ENCODE data around the gene DHX15. TPM values are rescaled to one million over a fixed set of nuclear protein-coding genes. Genes with fewer than 3 reads are reported as not detected.

The DHX15 gene
- total and polyA plus RNA-seq, 2 of the 8 experiments (the other 6 are each of a cell fraction or from before 2014, with no cell fraction given), result 126 to 286 TPM

DNA sequence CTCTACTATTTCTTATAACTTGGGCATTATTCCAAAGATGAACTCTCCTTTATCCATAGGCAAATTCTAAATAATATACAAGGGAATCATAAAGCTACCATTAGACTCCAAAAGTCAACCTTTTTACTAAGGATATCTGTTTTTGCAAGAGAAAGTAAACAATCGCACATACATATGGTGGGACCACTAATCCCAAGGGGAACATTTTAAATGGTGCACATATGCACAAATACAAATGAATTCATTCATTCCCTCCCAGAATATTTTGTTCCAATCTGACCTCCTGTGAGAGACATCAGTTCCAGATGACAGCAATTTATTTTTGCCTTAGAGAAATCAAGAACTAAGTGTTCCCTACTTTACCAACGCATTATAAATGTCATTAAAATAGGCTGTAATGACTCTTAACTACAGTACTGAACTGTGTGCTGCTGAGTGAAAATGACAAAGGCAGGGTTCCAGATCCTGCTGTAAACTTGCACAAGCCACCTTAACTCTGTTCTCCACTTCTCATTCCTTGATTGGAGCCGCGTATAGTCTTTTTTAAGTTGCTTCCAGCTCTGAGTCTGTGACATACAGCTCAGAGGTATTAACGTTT lies 2.0 kb downstream of the DHX15 start:
- Histone ChIP-seq H3K23me2 (ENCODE audit: low read depth, low read length) (peaks cover 7% of the 10 kb centered on the region), H4K5ac (ENCODE audit: insufficient read length, low read depth, low read length) (no peak overlapping the region), H3K9ac (replicated peaks in 1 of 4; ENCODE audit: extremely low read depth in 1 of 4, low read depth in 3 of 4, low read length in 3 of 4) (peak overlapping the region in 2 of 4 experiments; percentile 78 to 100; a peak in 2 of 7 replicates), H2BK15ac (ENCODE audit: low read length) (no peak overlapping the region), H3K4me2 (ENCODE audit: insufficient read depth in 1 of 2, low read depth in 2 of 2, low read length in 2 of 2) (peak overlapping the region; percentile 69 to 95), H3K36me3 (ENCODE audit: control insufficient read depth in 2 of 4, insufficient read depth in 4 of 4, low read length in 3 of 4) (peaks cover 0 to 30% (median 2%) of the 10 kb centered on the region in 4 experiments; a peak in 2 of 8 replicates), H3K27me3 (replicated peaks in 1 of 4; ENCODE audit: control insufficient read depth in 3 of 4, extremely low read depth in 1 of 4, insufficient read depth in 3 of 4, low read length in 3 of 4) (no peaks in the 10 kb centered on the region), H2BK120ac (replicated peaks; ENCODE audit: low read depth, low read length) (no peak overlapping the region), H4K20me1 (replicated peaks in 1 of 2; ENCODE audit: control insufficient read depth in 1 of 2, insufficient read depth in 2 of 2, low read length in 2 of 2) (peaks cover 24 to 27% of the 10 kb centered on the region in 2 experiments), H4K91ac (replicated peaks; ENCODE audit: insufficient read length, low read length) (no peak overlapping the region), H3K23ac (ENCODE audit: insufficient read length) (peak overlapping the region; percentile 74), H3K14ac (ENCODE audit: insufficient read length) (no peak overlapping the region), H2BK5ac (ENCODE audit: low read depth, low read length) (no peak overlapping the region), H3K4ac (replicated peaks; ENCODE audit: insufficient read length, low read depth, low read length) (peak overlapping the region; percentile 44), H3K4me3 (ENCODE audit: extremely low read depth in 1 of 4, insufficient read depth in 2 of 4, low read depth in 3 of 4, low read length in 4 of 4) (peak overlapping the region; percentile 88 to 98 (median 96); a peak in 7 of 8 replicates), H3K27ac (ENCODE audit: low read depth, low read length) (no peak overlapping the region), H2BK12ac (ENCODE audit: low read depth, low read length) (no peak overlapping the region), H3K79me2 (ENCODE audit: control insufficient read depth in 1 of 2, insufficient read depth in 2 of 2, low read length in 2 of 2) (peaks cover 66 to 70% of the 10 kb centered on the region in 2 experiments), H3K9me3 (ENCODE audit: insufficient read depth in 2 of 2, low read depth in 1 of 2, low read length in 1 of 2) (no peaks in the 10 kb centered on the region; a peak in 1 of 4 replicates), H3K4me1 (replicated peaks in 1 of 4; ENCODE audit: control insufficient read depth in 3 of 4, insufficient read depth in 4 of 4, low read length in 3 of 4) (peaks cover 0 to 14% (median 0%) of the 10 kb centered on the region in 4 experiments; a peak in 2 of 7 replicates), H3K56ac (replicated peaks; ENCODE audit: insufficient read length, low read depth, low read length) (no peak overlapping the region), H4K8ac (ENCODE audit: extremely low read depth, insufficient read depth, low read length) (no peak overlapping the region), H3K18ac (ENCODE audit: extremely low read depth, low read length) (no peak overlapping the region), H2AFZ (ENCODE audit: low read length) (no peak overlapping the region), H2AK5ac (ENCODE audit: low read depth, low read length) (no peak overlapping the region), H3K79me1 (ENCODE audit: low read depth, low read length) (no peaks in the 10 kb centered on the region; the same call in 1 of the 2 replicates), H2BK20ac (ENCODE audit: low read length) (no peak overlapping the region)
- no peak for FAIRE-seq
- ChIA-PET POLR2A (ENCODE audit: partially characterized antibody) (interaction anchor here (0.6 to 6.4 kb wide), 20 partner anchors 14 to 333 kb away, joined by 3 to 78 read pairs (median 4); no protein-coding TSS in a partner anchor), CTCF (ENCODE audit: partially characterized antibody) (interaction anchor here (0.6 to 1.1 kb wide), 3 partner anchors 15 to 107 kb away, joined by 3 to 4 read pairs (median 3); no protein-coding TSS in a partner anchor)
- TF ChIP-seq GABPA (IDR thresholded peaks at IDR 0.05; ENCODE audit: borderline replicate concordance, insufficient read depth, low read length), result no peak
- peak in 1 of 2 experiments; percentile 18; a peak in 1 of 3 replicates for TF ChIP-seq POLR2A (IDR thresholded peaks at IDR 0.05; ENCODE audit: control extremely low read depth in 1 of 2, low read depth in 2 of 2, low read length in 2 of 2)
- TF ChIP-seq SIN3A (conservative IDR thresholded peaks at IDR 0.05 in 1 of 2, IDR thresholded peaks at IDR 0.05 in 1 of 2; ENCODE audit: low read depth in 1 of 2, low read length in 2 of 2), result 0 out of 4 replicates have a peak, but pooled peaks of 1 of the 2 experiments have one; percentile 30
- TF ChIP-seq BRCA1 (IDR thresholded peaks at IDR 0.05; ENCODE audit: low read depth, low read length), result no peak
- DNase-seq (ENCODE audit: low read depth in 1 of 2, low spot score in 2 of 2), result no peak
- WGBS, 2 experiments (ENCODE audit: extremely low coverage in 1 of 2, insufficient coverage in 1 of 2, insufficient read length in 1 of 2, insufficient replicate concordance in 2 of 2, low coverage in 1 of 2, low lambda C conversion rate in 2 of 2, missing lambda C conversion rate in 1 of 2), result 31% methylated on average over 5 of the region's 5 CpGs; no CpG with 5 or more reads in 1 of the 2 experiments
